ENCODE measurements around the gene LGI4.

DNA sequence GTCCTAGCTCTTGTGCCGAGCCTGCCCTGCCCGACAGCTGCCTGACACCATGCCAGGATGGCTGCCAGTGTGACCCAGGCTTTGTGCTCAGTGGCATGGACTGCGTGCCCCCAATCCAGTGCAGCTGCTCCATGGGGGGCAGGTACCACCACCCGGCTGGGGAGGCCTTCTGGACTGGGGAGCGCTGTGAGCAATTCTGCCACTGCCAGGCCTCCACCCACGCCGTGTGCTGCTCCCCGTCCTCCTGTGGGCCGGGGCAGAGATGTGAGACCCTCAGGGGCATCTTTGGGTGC lies 28.6 kb downstream of the LGI4 start:
- TF ChIP-seq EZH2phosphoT487 (conservative IDR thresholded peaks at IDR 0.05; ENCODE audit: low read length), result no peak
- TF ChIP-seq, protein P1, sequence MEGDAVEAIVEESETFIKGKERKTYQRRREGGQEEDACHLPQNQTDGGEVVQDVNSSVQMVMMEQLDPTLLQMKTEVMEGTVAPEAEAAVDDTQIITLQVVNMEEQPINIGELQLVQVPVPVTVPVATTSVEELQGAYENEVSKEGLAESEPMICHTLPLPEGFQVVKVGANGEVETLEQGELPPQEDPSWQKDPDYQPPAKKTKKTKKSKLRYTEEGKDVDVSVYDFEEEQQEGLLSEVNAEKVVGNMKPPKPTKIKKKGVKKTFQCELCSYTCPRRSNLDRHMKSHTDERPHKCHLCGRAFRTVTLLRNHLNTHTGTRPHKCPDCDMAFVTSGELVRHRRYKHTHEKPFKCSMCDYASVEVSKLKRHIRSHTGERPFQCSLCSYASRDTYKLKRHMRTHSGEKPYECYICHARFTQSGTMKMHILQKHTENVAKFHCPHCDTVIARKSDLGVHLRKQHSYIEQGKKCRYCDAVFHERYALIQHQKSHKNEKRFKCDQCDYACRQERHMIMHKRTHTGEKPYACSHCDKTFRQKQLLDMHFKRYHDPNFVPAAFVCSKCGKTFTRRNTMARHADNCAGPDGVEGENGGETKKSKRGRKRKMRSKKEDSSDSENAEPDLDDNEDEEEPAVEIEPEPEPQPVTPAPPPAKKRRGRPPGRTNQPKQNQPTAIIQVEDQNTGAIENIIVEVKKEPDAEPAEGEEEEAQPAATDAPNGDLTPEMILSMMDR (IDR thresholded peaks at IDR 0.05; ENCODE audit: insufficient read depth, low read length, poor library complexity, severe bottlenecking), result no peak
